GM19372 (cell line): Measurements from ENCODE around the gene ARHGEF35.
"Not testable (repeated sequence)": the region's sequence is repeated elsewhere in the genome, so short reads cannot be mapped to it uniquely, and the experiment has no call there.

Source experiments
- ATAC-seq: cut with Tn5 transposase; IDR thresholded peaks from one replicate; pipeline ENCODE4 v1.9.1; 2021; ENCODE audit warnings: mild to moderate bottlenecking, low read depth, moderate library complexity; ENCODE audit not compliant: unreplicated experiment

Gene ARHGEF35

DNA sequence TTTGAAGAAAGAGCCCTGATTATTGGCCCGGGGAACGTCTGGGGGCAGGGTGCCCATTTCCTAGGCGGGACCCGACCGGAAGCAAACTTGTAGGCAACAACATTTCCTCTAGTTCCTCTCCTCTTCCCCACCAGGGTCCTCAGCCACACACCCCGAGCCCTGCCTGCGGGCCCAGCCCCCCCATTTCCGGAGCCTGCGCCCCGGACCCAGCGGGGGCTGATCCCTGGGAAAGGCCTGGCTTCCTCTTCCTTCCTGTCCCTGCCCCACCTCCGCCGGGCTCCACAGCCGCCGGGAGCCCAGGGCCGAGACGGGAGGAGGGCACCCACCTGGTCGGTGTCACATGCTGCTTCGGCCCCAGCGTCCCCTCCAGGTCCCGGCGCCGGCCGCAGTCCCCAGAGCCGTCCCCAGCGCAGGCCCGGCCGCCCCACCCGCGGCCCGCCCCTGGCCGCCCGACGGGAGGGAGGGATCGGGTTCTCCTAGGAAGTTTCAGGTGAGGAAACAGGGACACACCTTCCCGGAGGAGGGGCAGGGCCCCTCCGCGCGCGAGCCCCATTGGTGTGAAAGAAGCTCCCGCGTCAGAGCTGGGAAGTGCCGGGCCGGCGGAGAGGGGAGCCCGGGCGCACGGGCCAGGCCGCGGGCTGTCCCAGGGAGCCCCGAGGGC is at the start of gene ARHGEF35:
TSS of gene ARHGEF35 (minus strand) at position 622 of the 661 bp plus-strand sequence. CDS start 7,450 bp downstream, outside the sequence.
- peak; percentile 77 for ATAC-seq

DNA sequence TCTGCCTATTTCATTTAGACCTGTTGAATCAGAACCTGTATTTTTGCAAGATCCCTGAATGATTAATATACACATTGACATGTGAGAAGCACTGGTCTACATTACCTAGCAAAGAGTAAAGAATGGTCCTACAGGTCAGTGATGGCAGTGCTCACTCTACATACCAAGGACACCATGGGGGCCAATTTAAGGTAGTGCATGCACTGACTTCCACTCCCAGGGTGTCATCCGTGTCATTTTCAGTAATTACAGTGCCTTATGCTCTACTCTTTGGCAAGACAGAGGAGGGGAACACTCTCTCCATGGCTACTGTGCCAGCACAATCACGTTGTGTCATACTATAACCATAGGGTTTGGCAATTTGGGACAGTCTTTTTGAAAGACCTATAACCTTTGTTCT is 49.7 kb upstream of the ARHGEF35 start:
- not testable (repeated sequence) for ATAC-seq

DNA sequence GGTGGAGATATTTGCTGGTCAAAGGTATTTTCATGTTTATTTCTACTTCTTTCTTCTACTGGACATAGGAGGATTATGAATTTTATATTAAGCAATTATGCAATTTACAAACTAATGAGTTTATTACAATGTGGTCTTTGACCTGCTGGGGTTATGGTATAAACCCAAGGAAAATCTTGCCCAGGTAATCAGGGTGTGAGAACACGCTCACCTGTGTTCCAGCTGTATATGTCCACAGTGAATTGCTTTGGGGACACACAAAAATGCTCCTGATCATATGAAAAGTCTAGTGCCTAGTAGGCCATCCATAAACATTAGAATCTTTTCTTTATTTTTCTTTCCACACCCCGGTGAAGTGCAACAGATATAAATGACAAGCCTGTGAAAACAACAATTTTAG is 43.7 kb upstream of the ARHGEF35 start, which contains the start of gene OR2A42:
TSS of gene OR2A42 (minus strand) at position 241 of the 400 bp plus-strand sequence. CDS start 6,762 bp downstream, outside the sequence.
- ATAC-seq = not testable (repeated sequence)

DNA sequence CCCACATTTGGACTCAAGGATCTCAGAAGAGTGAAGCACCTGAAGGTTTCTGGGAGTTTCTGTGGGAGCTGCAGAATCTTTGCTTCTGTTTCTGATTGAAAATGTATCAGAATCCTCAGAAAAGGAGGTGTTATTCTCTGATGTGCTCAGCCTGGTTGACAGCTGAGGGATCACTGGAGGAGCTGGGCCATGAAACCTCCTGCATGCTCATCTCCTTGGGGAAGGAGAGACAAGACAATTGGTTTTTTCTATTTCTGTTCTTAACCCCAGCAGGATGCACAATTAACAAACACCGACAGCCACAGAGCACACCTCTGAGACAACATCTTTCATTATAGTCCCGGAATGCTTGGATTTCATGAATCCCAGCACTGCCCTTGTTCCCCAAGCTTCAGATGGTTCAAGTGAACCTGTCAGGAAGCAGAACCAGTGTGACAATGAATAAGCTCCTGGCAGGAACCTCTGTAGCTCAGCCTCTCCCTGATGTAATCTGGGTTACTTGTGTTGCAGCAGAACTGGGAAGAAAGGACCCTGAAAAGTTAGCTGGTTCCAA is 43.0 kb upstream of the ARHGEF35 start:
- ATAC-seq = not testable (repeated sequence)

DNA sequence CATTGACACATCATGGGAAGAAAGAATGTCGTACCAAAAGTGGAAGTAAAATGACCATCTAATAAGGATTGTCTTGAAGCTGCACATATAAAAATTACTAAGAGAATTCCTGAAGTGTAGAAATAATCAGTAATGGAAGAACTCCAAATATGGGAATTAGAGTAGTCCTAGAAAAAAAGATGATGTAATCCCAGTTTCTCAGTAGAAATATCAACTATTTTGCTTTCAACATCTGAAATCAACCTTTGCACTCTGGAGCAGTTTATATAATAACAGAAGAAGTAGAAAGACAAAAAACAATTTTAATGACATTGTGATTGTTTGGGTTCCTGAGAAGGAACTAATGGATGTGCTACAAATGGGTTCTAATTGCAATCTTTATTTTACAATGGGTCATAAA is 37.4 kb upstream of the ARHGEF35 start:
- ATAC-seq = not testable (repeated sequence)

DNA sequence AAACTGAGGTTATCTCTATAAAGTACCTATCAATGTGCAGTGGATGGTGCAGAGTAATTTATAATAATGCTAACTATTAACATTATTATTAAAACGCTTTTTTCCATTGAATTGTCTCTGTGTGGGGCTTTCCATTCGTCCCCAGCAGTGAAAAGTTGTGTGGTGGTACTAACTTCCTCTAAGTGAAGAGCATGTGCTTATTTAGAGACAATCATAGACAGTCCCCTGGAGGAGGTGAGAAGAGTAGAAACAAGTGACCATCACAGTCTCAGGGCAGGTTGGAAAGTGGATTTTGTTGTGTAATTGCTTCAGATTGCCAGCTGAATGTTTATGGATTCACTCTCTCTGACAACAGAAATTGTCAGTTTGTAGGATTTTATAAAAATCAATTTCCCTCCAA is 35.4 kb upstream of the ARHGEF35 start:
- not testable (repeated sequence) for ATAC-seq

DNA sequence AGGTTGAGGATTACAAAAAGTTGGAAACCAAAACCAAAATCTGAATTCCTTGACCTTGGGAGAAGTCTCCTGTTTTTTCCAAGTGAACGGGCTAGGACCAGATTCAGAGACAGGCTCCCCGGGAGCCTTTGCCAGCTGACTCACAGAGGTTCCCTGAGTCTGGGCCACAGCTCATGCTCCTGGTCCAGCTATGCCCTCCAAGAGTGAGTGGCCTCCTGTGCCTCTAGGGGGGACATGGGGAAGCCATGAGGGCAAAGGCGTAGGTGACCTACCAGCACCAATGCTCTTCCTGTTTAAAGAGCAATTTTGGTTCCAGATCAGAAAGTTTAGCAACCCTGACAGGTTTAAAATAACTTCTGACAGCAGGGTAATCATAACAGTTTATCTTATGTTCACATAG is 33.2 kb upstream of the ARHGEF35 start:
- not testable (repeated sequence) for ATAC-seq

DNA sequence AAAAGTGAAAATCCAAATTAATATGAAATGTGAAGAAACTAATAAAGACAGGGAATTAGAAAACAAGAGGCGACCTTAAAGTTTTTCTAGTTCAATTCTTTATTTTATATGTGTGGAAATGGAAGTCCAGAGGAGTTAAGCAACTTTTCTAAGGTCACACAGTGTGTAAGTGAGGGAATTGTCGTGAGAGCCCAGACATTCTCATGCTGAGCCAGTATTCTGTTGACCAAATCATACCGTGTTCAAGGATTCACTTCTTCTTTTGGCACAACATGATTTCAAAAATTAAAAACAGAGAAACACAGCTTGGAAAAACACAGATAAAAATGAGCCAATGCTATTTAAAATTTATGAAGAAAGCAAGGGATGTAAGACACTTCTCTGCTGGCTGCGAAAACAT is 31.2 kb upstream of the ARHGEF35 start:
- ATAC-seq = not testable (repeated sequence)

DNA sequence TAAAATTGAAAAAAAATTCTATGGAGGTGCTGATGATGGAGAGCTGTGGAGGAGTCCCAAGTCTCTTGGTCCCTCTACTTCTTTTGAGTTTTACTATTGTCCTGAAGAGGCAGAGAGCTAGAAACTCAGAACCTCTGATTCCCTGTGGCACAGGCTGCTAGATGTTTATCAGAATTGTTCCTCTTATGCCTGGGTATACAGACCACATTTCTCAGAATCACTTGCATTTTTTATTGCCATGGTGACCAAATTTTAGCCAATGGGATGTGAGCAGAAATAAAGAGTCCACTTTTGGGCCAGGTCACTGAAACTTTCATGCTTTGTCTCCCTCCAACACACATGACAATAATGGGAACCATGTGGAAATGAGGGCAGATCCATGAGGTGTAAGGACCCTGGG is 28.0 kb upstream of the ARHGEF35 start:
- not testable (repeated sequence) for ATAC-seq

DNA sequence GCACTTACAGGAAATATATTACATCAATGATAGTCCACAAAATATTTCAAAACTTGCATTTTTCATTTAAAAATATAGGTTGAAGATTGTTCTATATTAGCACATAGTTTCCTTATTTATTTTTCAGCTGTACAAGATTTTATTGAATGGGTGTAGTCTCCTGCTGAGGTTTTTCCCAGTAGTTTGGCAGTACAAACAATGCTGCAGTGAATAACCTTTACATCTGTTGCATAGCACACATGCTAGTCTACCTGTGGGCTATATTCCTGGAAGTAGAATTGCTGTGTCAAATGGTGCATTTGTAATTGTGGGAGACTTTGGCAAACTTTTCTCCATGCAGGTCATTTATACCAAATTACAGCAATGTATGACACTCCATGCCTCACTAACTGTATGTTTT is 24.9 kb upstream of the ARHGEF35 start:
- ATAC-seq = not testable (repeated sequence)

DNA sequence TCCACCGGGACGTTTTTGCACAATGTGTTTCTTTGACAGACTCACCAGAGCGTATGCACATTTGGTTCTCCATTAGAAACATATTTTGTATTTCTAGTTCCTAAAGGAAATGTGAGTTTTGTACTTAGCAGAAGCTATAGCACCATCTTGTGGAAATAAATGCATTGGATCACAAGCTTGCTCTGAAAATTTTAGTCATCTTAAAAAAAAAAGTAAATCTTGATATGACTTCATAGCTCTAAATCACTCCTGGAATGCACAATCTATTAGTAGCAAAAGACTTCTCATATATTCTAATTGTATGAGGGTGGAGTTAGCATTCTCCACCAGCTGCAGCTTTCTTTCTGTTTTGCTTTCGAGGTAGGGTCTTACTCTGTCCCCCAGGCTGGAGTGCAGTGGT is 23.5 kb upstream of the ARHGEF35 start:
- ATAC-seq = not testable (repeated sequence)

DNA sequence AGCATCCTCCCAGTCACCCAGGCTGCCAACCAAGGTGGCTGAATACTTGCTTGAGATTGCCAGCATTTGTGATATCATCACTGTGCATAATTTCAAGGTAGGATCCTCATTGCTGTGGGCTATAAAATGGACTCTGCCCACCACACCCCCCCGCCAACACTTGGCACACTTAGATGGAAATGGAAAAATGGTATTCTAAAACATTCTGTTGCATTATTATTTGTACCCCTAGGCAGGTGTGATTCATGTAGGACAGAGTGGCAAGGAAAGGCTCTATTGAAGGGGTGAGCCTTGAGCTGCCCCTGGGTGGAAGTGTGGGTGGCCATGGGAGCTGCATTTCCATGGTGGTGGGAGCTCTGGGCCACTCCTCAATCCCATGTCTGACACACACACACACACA is 22.9 kb upstream of the ARHGEF35 start:
- ATAC-seq = not testable (repeated sequence)

DNA sequence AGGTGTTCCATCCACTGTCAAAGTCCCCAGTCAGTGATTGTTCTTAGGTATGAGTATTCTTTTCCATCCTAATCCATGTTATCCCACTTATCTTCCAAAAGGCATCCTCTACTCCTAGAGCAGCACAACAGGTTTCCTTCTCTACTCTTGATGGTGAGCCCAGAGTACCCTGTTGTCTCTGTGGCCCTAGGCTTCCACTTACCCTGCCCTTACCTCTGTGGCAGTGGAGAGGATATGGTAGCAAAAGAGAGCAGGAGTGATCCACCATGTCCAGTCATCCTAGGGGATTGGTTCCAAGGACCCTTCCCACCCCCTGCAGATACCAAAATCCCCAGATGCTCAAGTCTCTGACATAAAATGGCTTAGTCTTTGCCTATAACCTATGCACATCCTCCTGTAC is 21.6 kb upstream of the ARHGEF35 start:
- not testable (repeated sequence) for ATAC-seq

DNA sequence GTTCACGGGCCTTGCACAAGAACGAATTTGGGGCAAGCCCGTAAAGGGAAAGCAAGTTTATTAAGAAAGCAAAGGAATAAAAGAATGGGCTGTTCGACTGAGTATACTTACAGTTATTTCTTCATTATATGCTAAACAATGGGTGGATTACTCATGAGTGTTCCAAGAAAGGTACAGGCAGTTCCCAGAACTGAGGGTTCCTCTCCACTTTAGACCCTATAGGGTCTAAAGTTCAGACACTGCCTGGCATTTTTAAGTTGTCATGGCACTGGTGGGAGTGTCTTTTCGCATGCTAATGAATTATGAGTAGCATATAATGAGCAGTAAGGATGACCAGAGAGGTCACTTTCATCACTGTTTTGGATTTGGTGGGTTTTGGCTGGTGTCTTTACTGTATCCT is 9.7 kb upstream of the ARHGEF35 start:
- not testable (repeated sequence) for ATAC-seq

DNA sequence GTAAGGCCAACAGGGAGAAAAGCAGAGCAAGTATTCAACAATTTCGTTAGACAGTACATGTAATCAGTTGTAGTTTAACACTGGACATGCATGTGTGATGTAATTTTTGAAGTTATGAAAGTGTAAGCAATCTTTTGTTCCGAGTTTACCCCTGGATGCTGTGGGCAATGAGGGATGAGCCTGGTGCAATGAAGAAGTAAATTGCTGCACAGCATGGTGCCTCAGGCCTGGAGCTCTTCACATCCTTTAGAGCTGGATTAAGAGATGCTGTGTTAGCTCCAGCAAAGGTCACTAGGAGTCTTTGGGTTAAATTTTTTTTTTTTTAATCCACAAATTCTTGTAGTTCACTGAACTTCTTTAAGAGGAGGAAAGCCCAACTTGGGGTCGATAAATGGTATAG is 7.5 kb upstream of the ARHGEF35 start:
- not testable (repeated sequence) for ATAC-seq

DNA sequence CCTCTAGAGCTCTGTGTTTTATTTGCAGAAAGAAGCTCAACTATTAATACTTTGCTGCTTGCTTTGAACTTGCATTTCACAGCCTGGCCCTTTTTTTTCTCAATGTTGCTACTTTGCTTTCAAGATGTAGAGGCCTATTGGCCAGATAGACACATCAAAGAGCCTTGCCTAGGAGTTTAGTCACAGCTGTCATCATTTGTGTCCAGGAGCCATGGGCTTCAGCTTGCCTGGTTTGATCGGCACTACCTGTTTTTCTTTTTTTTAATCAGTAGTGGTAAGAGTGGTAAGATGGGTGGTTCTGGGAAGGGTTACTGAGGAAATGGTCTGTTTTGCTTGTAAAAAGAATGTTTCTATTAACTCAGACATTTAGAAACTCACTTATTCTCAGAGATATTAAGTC is 6.3 kb upstream of the ARHGEF35 start:
- peak; percentile 24 for ATAC-seq

DNA sequence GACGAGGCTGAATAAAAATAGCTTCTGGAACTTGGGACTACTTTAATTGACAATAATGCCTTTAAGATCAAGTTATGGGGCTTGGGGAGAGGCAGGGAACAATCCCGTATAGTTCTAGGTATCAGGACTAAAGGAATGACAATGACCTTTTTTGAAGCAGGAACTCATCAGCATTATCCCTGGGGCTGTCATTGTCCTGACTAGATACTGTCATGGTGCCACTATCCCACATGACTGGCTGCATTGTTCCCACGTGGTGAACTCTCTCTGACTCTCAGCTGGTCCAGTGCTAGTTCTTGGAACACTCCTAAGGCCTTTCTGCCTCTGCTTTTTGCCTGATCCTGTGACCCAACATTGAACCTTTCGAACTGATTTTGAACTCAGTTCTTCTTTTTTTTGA is 3.3 kb upstream of the ARHGEF35 start:
- ATAC-seq = not testable (repeated sequence)

DNA sequence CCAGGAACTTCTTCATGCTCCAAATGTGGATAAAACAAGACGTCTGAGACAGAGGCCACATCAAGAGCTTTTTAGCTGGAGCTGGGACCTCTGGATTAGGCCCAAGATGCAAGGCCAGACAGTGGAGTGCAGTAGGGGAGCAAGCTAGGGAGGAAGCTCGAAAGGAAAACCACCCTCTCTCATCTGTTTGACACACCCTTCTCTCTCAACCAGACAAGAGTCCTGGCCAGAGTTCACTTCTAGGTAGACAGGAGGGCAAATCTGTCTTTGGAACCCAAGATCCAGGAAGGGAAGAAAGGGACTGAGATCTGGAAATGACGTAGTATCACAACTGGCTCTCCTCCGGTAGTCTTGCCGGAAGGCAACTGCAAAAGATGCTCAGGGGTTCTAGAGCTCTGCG is 1.2 kb downstream of the ARHGEF35 start:
- ATAC-seq = not testable (repeated sequence)

DNA sequence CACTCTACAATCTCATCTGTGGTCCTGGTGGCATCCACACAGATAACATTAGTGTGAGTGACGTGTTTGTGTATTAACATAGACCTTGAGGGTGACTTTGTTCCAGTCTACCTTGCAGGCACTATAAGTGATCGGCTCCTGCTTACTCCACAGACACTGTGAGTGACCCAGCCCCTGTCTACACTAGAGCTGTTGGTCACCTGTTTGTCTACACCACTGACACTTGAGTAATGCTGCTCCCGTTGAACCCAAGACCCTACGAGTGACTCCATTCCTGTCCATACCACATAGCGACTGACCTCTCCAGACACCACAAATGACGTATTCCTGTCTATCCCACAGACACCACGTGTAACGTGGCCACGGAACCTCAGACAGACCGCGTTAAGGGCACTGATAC is 1.9 kb downstream of the ARHGEF35 start:
- ATAC-seq = not testable (repeated sequence)

DNA sequence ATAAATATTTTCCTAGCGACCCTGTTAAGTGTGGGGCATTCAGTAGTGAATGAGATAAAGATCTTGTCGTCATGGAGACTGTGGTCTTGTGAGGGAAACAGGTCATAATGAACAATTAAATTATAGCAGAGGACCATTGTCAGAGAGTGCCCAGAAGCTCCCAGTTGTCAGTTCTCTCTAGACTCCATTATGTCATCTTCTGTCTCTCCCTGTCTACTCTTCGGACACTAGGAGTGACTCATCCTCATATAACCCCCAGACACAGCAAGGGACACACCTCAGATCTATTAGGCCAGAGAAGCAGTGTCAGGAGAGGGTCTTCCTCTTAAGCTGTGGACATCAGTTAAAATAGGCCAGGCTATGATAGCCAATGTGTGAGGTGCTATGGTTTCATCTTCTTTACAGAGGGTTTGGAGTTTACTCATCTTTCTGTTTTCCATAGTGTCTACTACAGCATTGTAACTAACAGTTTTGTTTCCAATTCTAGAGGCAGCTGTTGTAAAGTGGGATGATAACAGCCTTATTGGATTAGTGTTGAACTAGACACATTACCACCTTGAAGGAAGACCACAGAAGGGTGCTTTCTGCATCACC is 7.0 kb downstream of the ARHGEF35 start:
- not testable (repeated sequence) for ATAC-seq

DNA sequence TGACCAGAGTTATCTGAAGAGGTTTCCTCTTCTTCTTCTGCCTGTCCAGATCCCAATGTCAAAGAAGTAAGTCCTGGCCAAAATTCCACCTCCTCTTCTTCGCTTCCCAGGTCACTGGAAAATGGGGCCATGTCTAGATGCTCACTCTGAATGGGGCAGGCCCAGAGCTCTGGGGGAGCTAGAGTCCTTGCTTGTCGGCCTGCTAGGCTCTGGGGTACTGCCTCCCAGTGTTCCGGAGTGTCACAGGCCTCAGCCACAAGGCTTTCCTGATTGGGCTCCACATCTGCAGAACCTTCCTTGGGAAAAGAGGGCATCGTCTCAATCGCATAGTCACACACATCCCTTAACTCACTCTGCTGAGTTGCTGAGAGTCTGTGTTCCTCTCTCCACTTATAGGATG is 7.8 kb downstream of the ARHGEF35 start:
- ATAC-seq = not testable (repeated sequence)

DNA sequence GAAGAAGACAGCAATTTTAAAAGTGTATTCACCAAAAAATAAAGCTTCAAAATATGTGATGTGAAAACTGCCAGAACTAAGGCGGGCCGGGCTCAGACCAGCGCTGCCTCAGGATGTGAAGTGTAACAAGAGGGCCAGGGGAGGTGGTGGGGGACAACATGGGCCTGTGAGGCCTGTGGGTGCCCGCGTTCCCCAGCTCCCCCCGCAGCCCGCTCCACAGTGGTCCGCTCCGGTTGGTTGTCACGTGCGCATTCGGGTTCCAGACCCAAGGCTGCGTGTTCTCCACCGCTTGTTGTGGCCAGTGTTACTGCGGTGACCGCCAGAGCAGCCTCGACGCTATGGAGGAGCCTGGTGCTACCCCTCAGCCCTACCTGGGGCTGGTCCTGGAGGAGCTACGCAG is 12.5 kb downstream of the ARHGEF35 start, which contains the start of gene CTAGE4:
TSS of gene CTAGE4 (plus strand) at position 301 of the 400 bp plus-strand sequence. CDS start at position 339, 38 bp downstream.
- ATAC-seq = not testable (repeated sequence)
